K562 (cell line): ENCODE measurements around the gene CRADD. TPM values are rescaled to one million over a fixed set of nuclear protein-coding genes. Genes with fewer than 3 reads are reported as not detected.

ENCODE experiments used
- ATAC-seq: fragments of 200-7000 bp; cut with Tn5 transposase; 3 replicates; pipeline ENCODE4 v1.9.1; 2020; ENCODE audit warnings: moderate library complexity
- BruUV-seq: library from RNA; stranded (reverse); fragments of 400-500 nt; replicated peaks from 2 replicates; lab custom pipeline; 2021; lab: Mats Ljungman, UMichigan
- CTCF ChIA-PET: fragments of 300-600 bp; formaldehyde crosslinking; extraction: SDS; loops from one replicate; lab custom pipeline; 2021; ENCODE audit warnings: low intra/inter-chr PET ratio; lab: Yijun Ruan, JAX
- POLR2A ChIA-PET: fragments of 300-600, 350-650 bp; sonication (Branson Sonifier 250); formaldehyde crosslinking; extraction: SDS; loops from one replicate; lab custom pipeline; 2021; ENCODE audit warnings: antibody characterized with exemption, inconsistent platforms; lab: Yijun Ruan, JAX
- DNase-seq, 4 experiments: peaks; one replicate each; pipeline versions ENCODE4 v3.0.0 to v3.0.0-alpha.2; 2011 to 2018; ENCODE audit warnings: low spot score in 3 of 4, mixed read lengths in 3 of 4; ENCODE audit errors: extremely low read depth in 1 of 4
- FAIRE-seq: peaks from 2 replicates; lab custom pipeline; 2011; peaks lifted over from hg19 to GRCh38; lab: Jason Lieb, UNC
- H2AFZ ChIP-seq: 2 replicates; pipeline ENCODE4 v1.6.0; 2011; ENCODE audit warnings: low read depth, low read length, control low read depth, inconsistent platforms
- H3K27ac ChIP-seq: fragments of 200-600 bp; 3 replicates; pipeline ENCODE4 v1.8.0; 2011; ENCODE audit warnings: low read depth, mild to moderate bottlenecking, control low read depth, inconsistent platforms, low read length, moderate library complexity, mixed read lengths; ENCODE audit errors: extremely low read depth
- H3K27me3 ChIP-seq, 2 experiments: fragments of 300-600 bp in 1 of 2; 2 replicates in 1 of 2; 3 replicates in 1 of 2; pipeline versions ENCODE4 v1.6.0 to v1.8.0; 2011; ENCODE audit warnings: inconsistent platforms in 2 of 2, low read length in 2 of 2, mild to moderate bottlenecking in 1 of 2, mixed read lengths in 1 of 2, moderate library complexity in 1 of 2; ENCODE audit not compliant: control insufficient read depth in 2 of 2, insufficient read depth in 2 of 2
- H3K36me3 ChIP-seq: fragments of 300-600 bp; 3 replicates; pipeline ENCODE4 v1.8.0; 2011; ENCODE audit warnings: mild to moderate bottlenecking, low read length, inconsistent platforms; ENCODE audit not compliant: control insufficient read depth, insufficient read depth
- H3K4me1 ChIP-seq, 2 experiments: fragments of 200-600 bp in 1 of 2; replicated peaks in 1 of 2; 2 replicates in 1 of 2; 3 replicates in 1 of 2; pipeline versions ENCODE4 v1.5.1 to v1.8.0; 2011; ENCODE audit warnings: inconsistent platforms in 2 of 2, low read length in 2 of 2, mild to moderate bottlenecking in 1 of 2, mixed read lengths in 1 of 2, moderate library complexity in 1 of 2; ENCODE audit not compliant: control insufficient read depth in 2 of 2, insufficient read depth in 2 of 2
- H3K4me2 ChIP-seq: 2 replicates; pipeline ENCODE4 v1.6.1; 2011; ENCODE audit warnings: low read length, control low read depth, inconsistent platforms, mixed read lengths; ENCODE audit not compliant: insufficient read depth
- H3K4me3 ChIP-seq: fragments of 200-600 bp; sonication (generic), shearing (Covaris generic); 2 replicates; pipeline ENCODE4 v1.5.1; 2016; ENCODE audit warnings: control low read depth, inconsistent platforms
- H3K79me2 ChIP-seq: fragments of 200-600 bp; 3 replicates; pipeline ENCODE4 v1.8.0; 2011; ENCODE audit warnings: low read length, inconsistent platforms; ENCODE audit not compliant: control insufficient read depth, insufficient read depth
- H3K9ac ChIP-seq, 2 experiments: 2 replicates each; pipeline versions ENCODE4 v1.6.0 to v1.6.1; 2011; ENCODE audit warnings: low read depth in 2 of 2, low read length in 2 of 2, control low read depth in 1 of 2, inconsistent platforms in 1 of 2, mild to moderate bottlenecking in 1 of 2, mixed read lengths in 1 of 2; ENCODE audit not compliant: insufficient read depth in 1 of 2
- H3K9me1 ChIP-seq: one replicate; pipeline ENCODE4 v1.6.0; 2011; ENCODE audit warnings: inconsistent platforms, mild to moderate bottlenecking, low read length, moderate library complexity; ENCODE audit not compliant: control insufficient read depth, insufficient read depth
- H3K9me3 ChIP-seq: replicated peaks from 2 replicates; pipeline ENCODE4 v1.5.1; 2011; ENCODE audit warnings: low read depth, low read length, inconsistent platforms; ENCODE audit not compliant: control insufficient read depth, insufficient read depth
- H4K20me1 ChIP-seq: replicated peaks from 2 replicates; pipeline ENCODE4 v1.6.1; 2011; ENCODE audit warnings: low read length, inconsistent platforms, mixed read lengths; ENCODE audit not compliant: control insufficient read depth, insufficient read depth
- CTBP1 ChIP-seq: fragments of 450-650 bp; IDR thresholded peaks from 2 replicates; pipeline ENCODE4 v1.6.1; 2016; ENCODE audit warnings: borderline replicate concordance
- FOSL1 ChIP-seq: fragments of 200-800 bp; sonication (Bioruptor generic); conservative IDR thresholded peaks from 2 replicates; pipeline ENCODE4 v1.6.1; 2016; ENCODE audit warnings: missing genetic modification characterization, missing compliant biosample characterization
- FOXM1 ChIP-seq, 2 experiments: fragments of 450-650 bp in 1 of 2; sonication (generic) in 1 of 2; formaldehyde crosslinking in 1 of 2; IDR thresholded peaks; 2 replicates each; pipeline versions ENCODE4 v1.6.1 to v1.9.0; 2017 to 2022; ENCODE audit warnings: low read depth in 2 of 2, mild to moderate bottlenecking in 2 of 2, missing genetic modification reagents in 1 of 2, moderate library complexity in 1 of 2
- FOXP4 ChIP-seq: sonication (generic); formaldehyde crosslinking; IDR thresholded peaks from 2 replicates; pipeline ENCODE4 v1.8.0; 2022; ENCODE audit warnings: mild to moderate bottlenecking, missing genetic modification reagents, borderline replicate concordance
- JUND ChIP-seq, 2 experiments: IDR thresholded peaks; 2 replicates in 1 of 2; 3 replicates in 1 of 2; pipeline ENCODE4 v1.6.1; 2011; ENCODE audit warnings: borderline replicate concordance in 2 of 2, low read depth in 2 of 2, low read length in 2 of 2, improper control_type of control experiment in 1 of 2, missing biosample characterization in 1 of 2, missing genetic modification characterization in 1 of 2, missing genetic modification reagents in 1 of 2
- MEIS2 ChIP-seq: fragments of 450-650 bp; IDR thresholded peaks from 2 replicates; pipeline ENCODE4 v1.6.1; 2014; ENCODE audit warnings: mild to moderate bottlenecking; ENCODE audit not compliant: partially characterized antibody
- MTA3 ChIP-seq: fragments of 450-650 bp; formaldehyde crosslinking; IDR thresholded peaks from 2 replicates; pipeline ENCODE4 v1.6.1; 2017; ENCODE audit warnings: mild to moderate bottlenecking, borderline replicate concordance
- NUFIP1 ChIP-seq: fragments of 450-650 bp; IDR thresholded peaks from 2 replicates; pipeline ENCODE4 v1.6.1; 2018; ENCODE audit not compliant: partially characterized antibody
- PTTG1 ChIP-seq: fragments of 450-650 bp; IDR thresholded peaks from 2 replicates; pipeline ENCODE4 v1.6.1; 2016; ENCODE audit warnings: low read depth, mild to moderate bottlenecking, missing genetic modification characterization, missing compliant biosample characterization
- RFX7 ChIP-seq: fragments of 250-450 bp; sonication (Bioruptor Pico); IDR thresholded peaks from 2 replicates; pipeline ENCODE4 v1.5.1; 2021; ENCODE audit warnings: mild to moderate bottlenecking
- SMARCE1 ChIP-seq: fragments of 450-650 bp; IDR thresholded peaks from 2 replicates; pipeline ENCODE4 v1.7.1; 2016; ENCODE audit warnings: mild to moderate bottlenecking
- SOX6 ChIP-seq: fragments of 450-650 bp; IDR thresholded peaks from 2 replicates; pipeline ENCODE4 v1.6.1; 2014; ENCODE audit warnings: mild to moderate bottlenecking
- TCF3 ChIP-seq: sonication (generic); formaldehyde crosslinking; IDR thresholded peaks from 2 replicates; pipeline ENCODE4 v1.4.0; 2020; ENCODE audit warnings: mild to moderate bottlenecking, missing genetic modification reagents
- TEAD4 ChIP-seq, 2 experiments: sonication (generic) in 1 of 2; formaldehyde crosslinking in 1 of 2; IDR thresholded peaks; 2 replicates each; pipeline versions ENCODE4 v1.6.1 to v1.8.0; 2012 to 2022; ENCODE audit warnings: borderline replicate concordance in 1 of 2, inconsistent platforms in 1 of 2, low read length in 1 of 2, mild to moderate bottlenecking in 1 of 2, missing genetic modification reagents in 1 of 2
- ZFX ChIP-seq: sonication (generic); formaldehyde crosslinking; IDR thresholded peaks from 2 replicates; pipeline ENCODE4 v1.8.0; 2022; ENCODE audit warnings: mild to moderate bottlenecking, missing genetic modification reagents, moderate library complexity
- ZNF12 ChIP-seq: sonication (generic); formaldehyde crosslinking; IDR thresholded peaks from 2 replicates; pipeline ENCODE4 v1.4.0; 2020; ENCODE audit warnings: mild to moderate bottlenecking, missing genetic modification reagents
- ZNF174 ChIP-seq: fragments of 250-450 bp; sonication (Bioruptor Pico); IDR thresholded peaks from 2 replicates; pipeline ENCODE4 v1.4.0; 2020; ENCODE audit warnings: mild to moderate bottlenecking
- ZNF766 ChIP-seq: fragments of 200-800 bp; sonication (Bioruptor generic); conservative IDR thresholded peaks from 2 replicates; pipeline ENCODE4 v1.6.1; 2016; ENCODE audit warnings: missing genetic modification characterization, missing compliant biosample characterization
- WGBS: fragments of 100-300 bp; shearing (Covaris generic); methylation state at CpG from one replicate; pipeline ENCODE4 v1.1.6; 2016; ENCODE audit warnings: low coverage, mixed read lengths; ENCODE audit not compliant: insufficient coverage; ENCODE audit errors: missing lambda C conversion rate; 5-methylcytosine and 5-hydroxymethylcytosine counted together
- in situ Hi-C: fragments of 300-500 bp; cut with MboI; formaldehyde crosslinking; loops from 4 replicates; pipeline ENCODE4 v1.15.0; 2018; ENCODE audit warnings: inconsistent platforms, mixed read lengths
- intact Hi-C: fragments of 100-400 bp; cut with micrococcal nuclease; formaldehyde crosslinking; loops from 2 replicates; pipeline ENCODE4 v1.14.2; 2022
- polyA plus RNA-seq, 8 experiments: library from polyadenylated mRNA; depleted of rRNA in 4 of 8; stranded (reverse) in 5 of 8; unstranded in 3 of 8; fragments of >200 nt; fragmentation: Nextera tagmentation in 2 of 8; fragmentation: Illumina TruSeq in 1 of 8; extraction: Ambion mirVana in 2 of 8; extraction: Trizol in 1 of 8; gene quantifications; 2 replicates each; pipeline versions ENCODE4 v1.2.1 to v1.2.3, GENCODE V29; 2011 to 2014; ENCODE audit warnings: inconsistent platforms in 1 of 8, missing spikeins in 1 of 8
- total RNA-seq, 7 experiments: library from RNA; depleted of rRNA in 6 of 7; stranded (reverse); fragments of >200 nt in 6 of 7; fragmentation: Illumina TruSeq in 2 of 7; extraction: Trizol in 2 of 7; gene quantifications; 2 replicates each; pipeline versions ENCODE4 v1.2.1 to v1.2.3, GENCODE V29; 2011 to 2021; ENCODE audit warnings: low replicate concordance in 1 of 7
- TF ChIP-seq, protein P1 (sequence below): fragments of 450-650 bp; IDR thresholded peaks from 2 replicates; pipeline ENCODE4 v1.6.1; 2016

Gene CRADD
- total and polyA plus RNA-seq, 9 of the 15 experiments (the other 6 are each of a cell fraction or from before 2014, with no cell fraction given): 20.5 to 41.1 (median 25.9) TPM

DNA sequence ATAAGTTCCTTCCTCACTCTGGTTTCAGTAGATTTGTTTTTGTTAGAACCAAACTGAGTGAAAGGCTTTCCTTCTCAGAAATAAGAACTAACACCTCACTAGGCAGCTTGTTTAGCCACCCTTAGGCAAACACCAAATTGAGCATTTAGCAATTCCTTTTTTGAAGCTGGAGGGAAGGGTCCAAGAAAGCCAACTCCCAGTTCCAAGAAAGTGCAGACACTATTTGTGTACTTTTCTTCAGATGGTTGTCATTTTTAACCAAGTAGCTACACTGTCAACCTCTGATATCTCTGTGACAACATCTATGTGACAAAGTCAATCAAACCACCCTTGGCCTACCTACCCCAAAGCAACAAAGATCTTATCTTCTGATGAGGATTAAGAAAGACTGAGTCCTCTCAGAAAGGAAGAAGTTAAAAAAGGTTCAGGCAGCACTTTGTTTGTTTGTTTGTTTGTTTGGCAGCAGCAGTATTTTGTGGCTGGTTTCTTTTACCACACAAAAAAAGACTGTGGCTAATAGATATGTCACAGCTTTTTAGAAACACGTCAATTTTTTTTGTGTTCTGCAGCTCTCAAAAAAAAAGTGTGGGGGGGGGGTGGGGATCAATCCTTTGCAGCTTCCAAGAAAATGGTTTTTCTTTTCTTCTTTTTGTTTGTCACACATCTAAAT lies 203.8 kb downstream of the CRADD start:
- Histone ChIP-seq H4K20me1 (no peaks in the 10 kb centered on the region), H3K4me2 (no peak overlapping the region), H3K9me1 (no peaks in the 10 kb centered on the region), H3K4me1 (peaks cover 0 to 16% of the 10 kb centered on the region in 2 experiments; a peak in 3 of 5 replicates), H3K27me3 (no peaks in the 10 kb centered on the region), H3K79me2 (no peaks in the 10 kb centered on the region), H3K4me3 (no peak overlapping the region), H3K9me3 (peaks cover 1% of the 10 kb centered on the region; the same call in 1 of the 2 replicates), H3K36me3 (no peaks in the 10 kb centered on the region), H3K9ac (no peak overlapping the region), H3K27ac (no peak overlapping the region), H2AFZ (no peak overlapping the region)
- no peak for ATAC-seq
- BruUV-seq: no TSS peak
- no peak for DNase-seq
- ChIA-PET POLR2A (interaction anchor here (0.6 to 1.2 kb wide), 4 partner anchors 9 to 122 kb away, joined by 3 to 4 read pairs (median 4); no protein-coding TSS in a partner anchor), CTCF (no interaction called here)
- intact Hi-C loops (no loop called here), in situ Hi-C loops (no loop called here)
- WGBS: 0% methylated on average over 1 of the region's 1 CpG
- no peak for FAIRE-seq
- TF ChIP-seq NUFIP1: no peak
- peak; percentile 19; the same call in 1 of the 2 replicates for TF ChIP-seq FOXM1 (IDR thresholded peaks at IDR 0.05; ENCODE audit: low read depth)
- TF ChIP-seq FOXM1 (CRISPR knock-in tag; IDR thresholded peaks at IDR 0.05; ENCODE audit: low read depth): no peak
- TF ChIP-seq MTA3: peak; percentile 21; the same call in 1 of the 2 replicates
- peak; percentile 69; the same call in 1 of the 2 replicates for TF ChIP-seq ZNF766 (CRISPR knock-in tag)
- no peak for TF ChIP-seq FOXP4
- TF ChIP-seq, protein P1, sequence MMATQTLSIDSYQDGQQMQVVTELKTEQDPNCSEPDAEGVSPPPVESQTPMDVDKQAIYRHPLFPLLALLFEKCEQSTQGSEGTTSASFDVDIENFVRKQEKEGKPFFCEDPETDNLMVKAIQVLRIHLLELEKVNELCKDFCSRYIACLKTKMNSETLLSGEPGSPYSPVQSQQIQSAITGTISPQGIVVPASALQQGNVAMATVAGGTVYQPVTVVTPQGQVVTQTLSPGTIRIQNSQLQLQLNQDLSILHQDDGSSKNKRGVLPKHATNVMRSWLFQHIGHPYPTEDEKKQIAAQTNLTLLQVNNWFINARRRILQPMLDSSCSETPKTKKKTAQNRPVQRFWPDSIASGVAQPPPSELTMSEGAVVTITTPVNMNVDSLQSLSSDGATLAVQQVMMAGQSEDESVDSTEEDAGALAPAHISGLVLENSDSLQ: peak; percentile 88
- peak; percentile 3; the same call in 1 of the 2 replicates for TF ChIP-seq ZFX
- TF ChIP-seq SMARCE1: no peak; the same call in 1 of the 2 replicates
- no peak for TF ChIP-seq ZNF174 (CRISPR knock-in tag)
- TF ChIP-seq SOX6: peak; percentile 83; the same call in 1 of the 2 replicates
- TF ChIP-seq PTTG1 (tag): no peak
- TF ChIP-seq ZNF12 (CRISPR knock-in tag): no peak
- TF ChIP-seq TEAD4 (IDR thresholded peaks at IDR 0.05; ENCODE audit: low read length): peak; percentile 10; the same call in 1 of the 2 replicates
- no peak for TF ChIP-seq TEAD4 (CRISPR knock-in tag; IDR thresholded peaks at IDR 0.05; ENCODE audit: borderline replicate concordance)
- peak; percentile 42 for TF ChIP-seq TCF3
- TF ChIP-seq FOSL1 (tag): peak; percentile 35; the same call in 1 of the 2 replicates
- peak; percentile 43; the same call in 1 of the 2 replicates for TF ChIP-seq CTBP1
- no peak for TF ChIP-seq RFX7 (CRISPR knock-in tag)
- TF ChIP-seq MEIS2: peak; percentile 81
- TF ChIP-seq JUND (IDR thresholded peaks at IDR 0.05; ENCODE audit: borderline replicate concordance, low read depth, low read length): no peak
- peak; percentile 55; the same call in 1 of the 3 replicates for TF ChIP-seq JUND (tag; IDR thresholded peaks at IDR 0.05; ENCODE audit: borderline replicate concordance, low read depth, low read length)
